Measurements from ENCODE around the gene PLEKHG7.
"Not testable (repeated sequence)": the region's sequence is repeated elsewhere in the genome, so short reads cannot be mapped to it uniquely, and the experiment has no call there.

The PLEKHG7 gene

DNA sequence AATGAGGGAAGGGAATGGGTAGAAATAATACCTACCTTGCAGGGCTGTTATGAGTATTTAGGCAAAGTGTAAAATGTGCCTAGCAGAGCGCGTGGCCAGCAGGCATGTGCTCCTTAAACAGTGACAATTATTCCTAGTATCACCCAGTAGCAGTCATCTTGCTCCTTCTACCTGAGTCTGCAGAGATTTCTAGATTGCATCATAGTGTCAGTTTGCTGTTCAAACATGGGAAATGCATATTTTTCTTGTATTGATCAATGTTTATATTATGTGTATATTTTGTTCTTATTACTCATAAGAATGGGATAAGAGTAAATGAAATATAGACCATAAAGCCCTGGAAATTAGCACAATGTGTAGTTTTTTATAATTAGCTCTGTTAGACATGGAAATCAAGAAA, 37.3 kb upstream of the PLEKHG7 start:
- in situ Hi-C loops (cut with MboI; ENCODE audit: low sequenced_read_pairs, unreplicated experiment): no loop called here
- DNase-seq (ENCODE audit: low spot score): no peak
- TF ChIP-seq, protein P1, sequence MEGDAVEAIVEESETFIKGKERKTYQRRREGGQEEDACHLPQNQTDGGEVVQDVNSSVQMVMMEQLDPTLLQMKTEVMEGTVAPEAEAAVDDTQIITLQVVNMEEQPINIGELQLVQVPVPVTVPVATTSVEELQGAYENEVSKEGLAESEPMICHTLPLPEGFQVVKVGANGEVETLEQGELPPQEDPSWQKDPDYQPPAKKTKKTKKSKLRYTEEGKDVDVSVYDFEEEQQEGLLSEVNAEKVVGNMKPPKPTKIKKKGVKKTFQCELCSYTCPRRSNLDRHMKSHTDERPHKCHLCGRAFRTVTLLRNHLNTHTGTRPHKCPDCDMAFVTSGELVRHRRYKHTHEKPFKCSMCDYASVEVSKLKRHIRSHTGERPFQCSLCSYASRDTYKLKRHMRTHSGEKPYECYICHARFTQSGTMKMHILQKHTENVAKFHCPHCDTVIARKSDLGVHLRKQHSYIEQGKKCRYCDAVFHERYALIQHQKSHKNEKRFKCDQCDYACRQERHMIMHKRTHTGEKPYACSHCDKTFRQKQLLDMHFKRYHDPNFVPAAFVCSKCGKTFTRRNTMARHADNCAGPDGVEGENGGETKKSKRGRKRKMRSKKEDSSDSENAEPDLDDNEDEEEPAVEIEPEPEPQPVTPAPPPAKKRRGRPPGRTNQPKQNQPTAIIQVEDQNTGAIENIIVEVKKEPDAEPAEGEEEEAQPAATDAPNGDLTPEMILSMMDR (IDR thresholded peaks at IDR 0.05; ENCODE audit: borderline replicate concordance, control extremely low read depth, extremely low read depth, insufficient read depth, missing control alignments): no peak

DNA sequence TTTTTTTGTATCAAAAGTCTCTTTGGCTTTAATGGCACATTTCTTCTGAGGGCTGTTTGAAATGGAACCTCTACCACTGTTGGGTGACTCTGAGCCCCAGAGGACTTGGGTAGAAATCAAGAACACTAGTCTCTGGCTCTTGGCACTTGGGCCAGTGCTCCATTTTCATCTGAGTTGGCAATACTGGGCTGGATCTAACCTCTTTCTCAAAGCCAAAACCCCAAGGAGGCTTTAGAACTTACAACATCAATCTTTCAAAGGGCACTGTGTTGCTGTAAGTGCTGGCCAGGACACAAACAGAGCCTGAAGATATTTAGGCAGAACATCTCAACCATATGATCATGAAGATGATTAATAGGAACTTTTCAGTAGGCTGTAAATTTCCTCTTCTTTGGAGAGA, 34.0 kb upstream of the PLEKHG7 start:
- DNase-seq (ENCODE audit: low spot score): no peak
- TF ChIP-seq, protein P1 (IDR thresholded peaks at IDR 0.05; ENCODE audit: borderline replicate concordance, control extremely low read depth, extremely low read depth, insufficient read depth, missing control alignments): no peak
- in situ Hi-C loops (cut with MboI; ENCODE audit: low sequenced_read_pairs, unreplicated experiment): no loop called here

DNA sequence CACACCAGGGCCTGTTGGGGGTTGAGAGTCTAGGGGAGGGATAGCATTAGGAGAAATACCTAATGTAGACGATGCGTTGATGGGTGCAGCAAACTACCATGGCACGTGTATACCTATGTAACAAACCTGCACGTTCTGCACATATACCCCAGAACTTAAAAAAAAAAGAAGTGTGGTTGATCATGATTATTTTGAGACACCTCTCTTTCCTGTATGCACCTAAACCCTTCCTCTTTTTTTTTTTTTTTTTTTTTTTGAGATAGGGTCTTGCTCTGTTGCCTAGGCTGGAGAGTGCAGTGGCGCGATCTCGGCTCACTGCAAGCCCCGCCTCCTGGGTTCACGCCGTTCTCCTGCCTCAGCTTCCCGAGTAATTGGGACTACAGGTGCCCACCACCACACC, 31.3 kb upstream of the PLEKHG7 start:
- in situ Hi-C loops (cut with MboI; ENCODE audit: low sequenced_read_pairs, unreplicated experiment); DNase-seq (ENCODE audit: low spot score): not testable (repeated sequence)

DNA sequence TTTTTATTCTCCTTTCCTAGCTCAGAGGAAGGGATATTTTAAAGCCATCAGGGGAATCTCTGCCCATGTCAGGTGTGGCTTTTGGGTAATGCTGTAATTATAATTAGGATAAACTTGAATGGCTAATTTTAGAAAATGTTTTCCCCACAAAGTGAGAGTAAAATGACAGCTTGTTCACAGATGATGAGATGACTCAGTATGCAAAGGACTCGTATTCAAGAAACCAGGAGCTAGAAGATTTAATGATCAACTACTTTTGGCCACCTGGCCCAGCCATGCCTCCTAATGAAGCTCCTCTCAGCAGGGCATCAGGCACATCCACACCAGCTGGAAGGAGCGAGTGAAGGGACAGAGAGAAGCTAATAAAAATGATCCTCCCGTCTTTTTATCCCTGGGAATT, 29.0 kb upstream of the PLEKHG7 start:
- in situ Hi-C loops (cut with MboI; ENCODE audit: low sequenced_read_pairs, unreplicated experiment): no loop called here
- no peak for DNase-seq (ENCODE audit: low spot score)
- TF ChIP-seq, protein P1 (IDR thresholded peaks at IDR 0.05; ENCODE audit: borderline replicate concordance, control extremely low read depth, extremely low read depth, insufficient read depth, missing control alignments): no peak

DNA sequence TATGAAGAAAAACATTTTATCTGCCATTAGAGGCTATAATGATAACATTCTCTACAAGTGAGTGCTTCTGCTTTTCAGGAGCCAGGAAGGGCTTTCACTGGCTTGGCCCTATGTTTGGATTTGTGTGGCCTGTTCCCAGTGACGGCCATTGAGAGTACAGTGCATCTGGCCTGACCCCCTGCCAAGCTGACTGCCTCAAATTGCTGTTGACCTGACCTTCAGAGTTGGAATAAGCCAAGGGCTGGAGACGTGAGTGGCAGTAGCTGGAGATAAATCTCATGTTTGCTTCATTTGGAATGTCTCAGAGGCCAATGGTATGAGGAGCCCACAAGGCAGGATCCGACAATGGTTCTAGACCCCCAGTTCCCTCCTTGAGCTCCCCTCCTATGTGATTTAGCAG, 28.3 kb upstream of the PLEKHG7 start:
- in situ Hi-C loops (cut with MboI; ENCODE audit: low sequenced_read_pairs, unreplicated experiment): no loop called here
- DNase-seq (ENCODE audit: low spot score): no peak
- TF ChIP-seq, protein P1 (IDR thresholded peaks at IDR 0.05; ENCODE audit: borderline replicate concordance, control extremely low read depth, extremely low read depth, insufficient read depth, missing control alignments): no peak

DNA sequence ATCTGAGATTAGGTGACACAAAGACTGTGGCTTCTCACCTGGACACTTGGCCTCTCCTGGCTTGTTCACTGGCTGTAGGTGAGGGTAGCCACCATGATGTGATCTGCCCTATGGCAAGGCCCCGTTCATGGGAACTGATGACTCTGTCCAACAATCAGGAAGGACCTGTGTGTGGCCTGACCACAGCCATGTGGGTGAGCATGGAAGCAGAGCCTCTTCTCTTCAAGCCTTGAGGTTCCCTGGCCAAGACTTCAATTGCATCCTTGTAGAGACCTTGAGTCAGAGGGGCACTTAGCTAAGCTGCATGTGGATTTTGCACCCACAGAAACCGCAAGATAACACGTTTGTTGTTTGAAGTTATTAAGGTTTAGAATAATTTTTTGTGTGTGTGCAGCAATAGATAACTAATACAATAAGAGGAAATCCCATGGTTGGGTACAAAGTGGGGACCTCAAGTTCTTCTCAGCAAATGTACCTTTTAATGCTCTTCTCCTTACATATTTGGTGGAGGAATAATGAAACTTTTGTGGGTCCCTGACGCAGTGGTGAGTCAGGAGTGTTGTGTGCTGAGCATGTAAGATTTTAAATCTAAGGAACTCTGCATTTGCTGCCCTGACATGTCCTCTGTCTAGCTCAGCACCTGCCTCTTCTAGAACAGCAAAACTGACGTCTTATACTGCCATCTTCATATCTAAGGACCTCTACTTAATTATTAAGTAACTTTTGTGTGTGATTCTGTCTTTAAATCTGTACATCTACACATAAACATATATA, 27.5 kb upstream of the PLEKHG7 start:
- DNase-seq (ENCODE audit: low spot score): no peak
- TF ChIP-seq, protein P1 (IDR thresholded peaks at IDR 0.05; ENCODE audit: borderline replicate concordance, control extremely low read depth, extremely low read depth, insufficient read depth, missing control alignments): no peak
- in situ Hi-C loops (cut with MboI; ENCODE audit: low sequenced_read_pairs, unreplicated experiment): no loop called here

DNA sequence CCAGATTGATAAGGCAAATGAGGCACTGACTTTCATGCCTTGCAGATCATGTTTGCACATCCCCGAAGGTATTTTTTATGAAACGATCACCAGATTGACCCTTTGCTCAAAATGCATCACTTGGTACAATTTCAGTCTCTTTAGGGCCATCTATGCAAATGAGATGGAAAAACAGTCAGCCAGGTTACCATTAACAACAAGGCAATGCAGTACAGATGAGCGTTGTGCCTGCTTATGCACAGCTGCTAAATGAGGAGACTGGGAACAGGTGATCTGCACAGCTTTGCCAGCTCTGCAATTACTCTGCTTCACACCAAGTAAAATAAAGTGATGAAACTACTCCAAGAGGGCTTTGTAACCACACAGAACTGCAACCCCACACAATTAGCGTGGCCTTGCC, 26.1 kb upstream of the PLEKHG7 start:
- TF ChIP-seq, protein P1 (IDR thresholded peaks at IDR 0.05; ENCODE audit: borderline replicate concordance, control extremely low read depth, extremely low read depth, insufficient read depth, missing control alignments): no peak
- no peak for DNase-seq (ENCODE audit: low spot score)
- in situ Hi-C loops (cut with MboI; ENCODE audit: low sequenced_read_pairs, unreplicated experiment): no loop called here

Data from GM13976 (cell line).